B cell (primary cell): ENCODE measurements around the gene CD8A. TPM values are rescaled to one million over a fixed set of nuclear protein-coding genes. Genes with fewer than 3 reads are reported as not detected.

Source experiments
- ATAC-seq: fragments of 200-7000 bp; cut with Tn5 transposase; one replicate; pipeline ENCODE4 v1.10.0; 2021; ENCODE audit warnings: low read depth, mild to moderate bottlenecking, moderate number of reproducible peaks, moderate library complexity
- CTCF ChIA-PET: fragments of 350-600 bp; sonication (Branson Sonifier 250); formaldehyde crosslinking; loops from one replicate; lab custom pipeline; 2021; ENCODE audit warnings: antibody characterized with exemption, inconsistent platforms; lab: Charles Lee
- POLR2A ChIA-PET: fragments of 350-600 bp; sonication (Branson Sonifier 250); formaldehyde crosslinking; loops from one replicate; lab custom pipeline; 2021; ENCODE audit warnings: antibody characterized with exemption; lab: Charles Lee
- DNase-seq: peaks from one replicate; pipeline ENCODE4 v3.0.0; 2013
- H2AFZ ChIP-seq: 2 replicates; pipeline ENCODE4 v1.6.1; 2012; ENCODE audit warnings: mild to moderate bottlenecking, low read depth, low read length; ENCODE audit not compliant: insufficient read depth, poor library complexity, severe bottlenecking
- H3K27ac ChIP-seq, 2 donors: 1 replicate in 1 of 2; 2 replicates in 1 of 2; pipeline ENCODE4 v1.5.1; 2012 to 2013; ENCODE audit warnings: low read length in 2 of 2, mild to moderate bottlenecking in 2 of 2, moderate library complexity in 1 of 2
- H3K27me3 ChIP-seq, 4 experiments: fragments of 200-600 bp in 1 of 4; sonication (generic) in 1 of 4; replicated peaks in 1 of 4; 1 replicate in 2 of 4; 2 replicates in 2 of 4; pipeline versions ENCODE4 v1.6.1 to v1.7.0; 2013 to 2016; ENCODE audit warnings: low read length in 3 of 4, mild to moderate bottlenecking in 2 of 4, mixed read lengths in 1 of 4, moderate library complexity in 1 of 4; ENCODE audit not compliant: insufficient read depth in 4 of 4, control insufficient read depth in 3 of 4; ENCODE audit errors: control extremely low read depth in 1 of 4
- H3K36me3 ChIP-seq, 2 experiments: replicated peaks in 1 of 2; 1 replicate in 1 of 2; 2 replicates in 1 of 2; pipeline versions ENCODE4 v1.6.1 to v1.7.1; 2013; ENCODE audit warnings: low read length in 1 of 2; ENCODE audit not compliant: insufficient read depth in 2 of 2, control insufficient read depth in 1 of 2; ENCODE audit errors: control extremely low read depth in 1 of 2, extremely low read depth in 1 of 2
- H3K4me1 ChIP-seq, 2 donors: fragments of 200-600 bp in 1 of 2; sonication (generic) in 1 of 2; 1 replicate in 1 of 2; 2 replicates in 1 of 2; pipeline versions ENCODE4 v1.5.1 to v1.6.1; 2013 to 2017; ENCODE audit warnings: low read length in 2 of 2; ENCODE audit not compliant: control insufficient read depth in 2 of 2, insufficient read depth in 2 of 2
- H3K4me2 ChIP-seq: replicated peaks from 2 replicates; pipeline ENCODE3; 2012; ENCODE audit warnings: mild to moderate bottlenecking, low read depth, low read length; ENCODE audit not compliant: poor library complexity, severe bottlenecking
- H3K4me3 ChIP-seq, 5 experiments: fragments of 200-600 bp in 1 of 5; sonication (generic) in 1 of 5; 1 replicate in 3 of 5; 2 replicates in 2 of 5; pipeline versions ENCODE4 v1.5.1 to v1.7.0; 2011 to 2016; ENCODE audit warnings: low read length in 4 of 5, mild to moderate bottlenecking in 4 of 5, low read depth in 2 of 5, control low read depth in 1 of 5, moderate library complexity in 1 of 5; ENCODE audit not compliant: insufficient read depth in 1 of 5; ENCODE audit errors: control extremely low read depth in 1 of 5, extremely low read depth in 1 of 5
- H3K79me2 ChIP-seq: fragments of 200-600 bp; sonication (generic); one replicate; pipeline ENCODE4 v1.6.0; 2016; ENCODE audit warnings: low read length; ENCODE audit not compliant: control insufficient read depth, insufficient read depth
- H3K9ac ChIP-seq: fragments of 200-600 bp; sonication (generic); 2 replicates; pipeline ENCODE4 v1.6.1; 2017; ENCODE audit warnings: mild to moderate bottlenecking, low read length, moderate library complexity
- H3K9me3 ChIP-seq, 3 donors: one replicate each; pipeline versions ENCODE4 v1.6.1 to v1.7.1; 2013; ENCODE audit warnings: low read length in 2 of 3; ENCODE audit not compliant: control insufficient read depth in 2 of 3, insufficient read depth in 1 of 3; ENCODE audit errors: control extremely low read depth in 1 of 3
- H4K20me1 ChIP-seq: 2 replicates; pipeline ENCODE4 v1.6.0; 2012; ENCODE audit warnings: mild to moderate bottlenecking, low read length; ENCODE audit not compliant: insufficient read depth, control insufficient read depth, poor library complexity, severe bottlenecking
- H3K27ac Mint-ChIP-seq: one replicate; pipeline ENCODE4 v1.8.0; 2021; ENCODE audit warnings: mixed read lengths
- H3K27me3 Mint-ChIP-seq: one replicate; pipeline ENCODE4 v1.8.0; 2021; ENCODE audit warnings: mixed read lengths
- H3K4me1 Mint-ChIP-seq: one replicate; pipeline ENCODE4 v1.8.0; 2021; ENCODE audit warnings: mixed read lengths
- H3K4me3 Mint-ChIP-seq: one replicate; pipeline ENCODE4 v1.8.0; 2021; ENCODE audit warnings: mixed read lengths
- H3K9me3 Mint-ChIP-seq: one replicate; pipeline ENCODE4 v1.8.0; 2022; ENCODE audit warnings: mixed read lengths; ENCODE audit not compliant: insufficient read depth
- EZH2 ChIP-seq: IDR thresholded peaks from 2 replicates; pipeline ENCODE4 v1.6.1; 2012; ENCODE audit warnings: borderline replicate concordance, low read depth, mild to moderate bottlenecking, moderate library complexity, low read length; ENCODE audit not compliant: insufficient read depth, poor library complexity, severe bottlenecking
- WGBS: methylation state at CpG from one replicate; pipeline ENCODE4 v1.1.5; 2013; ENCODE audit warnings: missing lambda C conversion rate; ENCODE audit not compliant: insufficient coverage; 5-methylcytosine and 5-hydroxymethylcytosine counted together
- intact Hi-C: fragments of 100-400 bp; cut with micrococcal nuclease; formaldehyde crosslinking; loops from one replicate; pipeline ENCODE4 v1.10.0; 2022
- polyA plus RNA-seq: library from polyadenylated mRNA; depleted of rRNA; stranded (reverse); fragments of >200 nt; gene quantifications from 2 replicates; pipeline ENCODE4 v1.2.3, GENCODE V29; 2012
- total RNA-seq, 2 donors: library from RNA; stranded (reverse); fragments of 120-200 nt in 1 of 2; gene quantifications; 1 replicate in 1 of 2; 2 replicates in 1 of 2; pipeline versions ENCODE4 v1.2.3 to v1.2.4, GENCODE V29; 2013 to 2022
- TF ChIP-seq, protein P1 (sequence below): fragments of 200-600 bp; IDR thresholded peaks from one replicate; pipeline ENCODE4 v1.8.0; 2022; ENCODE audit warnings: antibody characterized with exemption, mild to moderate bottlenecking

CD8A gene
- total and polyA plus RNA-seq, 2 donors (not counting 1 experiment from before 2014, with no cell fraction given): 0.49 to 0.76 TPM

DNA sequence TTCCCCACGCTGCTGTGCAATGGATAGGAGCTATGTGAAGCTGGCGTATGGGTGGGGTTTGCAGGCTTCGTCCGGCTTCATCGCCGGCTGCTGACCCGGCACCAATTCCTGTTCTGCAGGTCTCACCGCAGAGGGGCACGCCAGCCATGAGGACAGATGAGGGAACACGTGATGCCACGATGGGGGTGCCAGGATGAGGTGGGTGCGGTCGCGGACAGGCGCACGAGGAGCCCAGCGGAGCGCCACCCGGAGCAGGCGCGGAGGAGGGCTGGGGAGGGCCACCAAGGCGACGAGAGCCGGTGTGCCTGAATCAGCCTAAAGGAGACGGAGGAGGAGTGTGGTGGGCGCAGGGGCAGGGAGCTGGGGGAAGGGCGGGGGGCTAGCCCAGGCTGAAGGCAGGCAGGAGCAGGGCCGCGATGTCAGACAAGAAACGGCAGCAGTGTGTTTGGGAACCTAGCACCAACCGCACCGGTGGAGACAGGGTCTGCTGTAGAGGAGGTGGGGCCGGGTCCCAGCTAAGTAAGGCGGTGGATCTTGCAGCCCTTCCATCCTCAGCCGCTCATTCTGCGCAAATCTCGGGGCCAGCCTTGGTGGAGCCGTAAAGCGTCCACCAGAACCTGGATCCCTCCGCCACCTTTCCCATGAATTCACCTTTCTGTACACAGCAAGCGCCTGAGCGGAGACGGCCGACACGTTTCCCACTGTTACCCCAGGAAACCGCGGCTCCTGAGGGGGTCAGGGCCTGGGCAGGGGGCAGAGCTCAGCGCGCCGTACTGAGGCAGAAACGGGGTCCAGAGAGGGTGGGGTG, 17.0 kb upstream of the CD8A start:
- peaks cover 44% of the 10 kb centered on the region for H3K27me3 Mint-ChIP-seq
- H3K9ac ChIP-seq: peak overlapping the region; percentile 49
- no peak overlapping the region for H3K27ac Mint-ChIP-seq
- peak; percentile 58 for DNase-seq
- peaks cover 27 to 30% of the 10 kb centered on the region in 2 donors for H3K4me1 ChIP-seq
- H3K4me2 ChIP-seq: peak overlapping the region; percentile 91
- TF ChIP-seq EZH2: no peak
- TF ChIP-seq, protein P1, sequence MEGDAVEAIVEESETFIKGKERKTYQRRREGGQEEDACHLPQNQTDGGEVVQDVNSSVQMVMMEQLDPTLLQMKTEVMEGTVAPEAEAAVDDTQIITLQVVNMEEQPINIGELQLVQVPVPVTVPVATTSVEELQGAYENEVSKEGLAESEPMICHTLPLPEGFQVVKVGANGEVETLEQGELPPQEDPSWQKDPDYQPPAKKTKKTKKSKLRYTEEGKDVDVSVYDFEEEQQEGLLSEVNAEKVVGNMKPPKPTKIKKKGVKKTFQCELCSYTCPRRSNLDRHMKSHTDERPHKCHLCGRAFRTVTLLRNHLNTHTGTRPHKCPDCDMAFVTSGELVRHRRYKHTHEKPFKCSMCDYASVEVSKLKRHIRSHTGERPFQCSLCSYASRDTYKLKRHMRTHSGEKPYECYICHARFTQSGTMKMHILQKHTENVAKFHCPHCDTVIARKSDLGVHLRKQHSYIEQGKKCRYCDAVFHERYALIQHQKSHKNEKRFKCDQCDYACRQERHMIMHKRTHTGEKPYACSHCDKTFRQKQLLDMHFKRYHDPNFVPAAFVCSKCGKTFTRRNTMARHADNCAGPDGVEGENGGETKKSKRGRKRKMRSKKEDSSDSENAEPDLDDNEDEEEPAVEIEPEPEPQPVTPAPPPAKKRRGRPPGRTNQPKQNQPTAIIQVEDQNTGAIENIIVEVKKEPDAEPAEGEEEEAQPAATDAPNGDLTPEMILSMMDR: no peak
- peak overlapping the region; percentile 7 to 63 (median 46) for H3K4me3 ChIP-seq
- peaks cover 0 to 41% (median 21%) of the 10 kb centered on the region in 4 experiments for H3K27me3 ChIP-seq
- peak overlapping the region; percentile 85 for H2AFZ ChIP-seq
- under 1% methylated on average over 51 of the region's 51 CpGs for WGBS
- peak; percentile 31 for ATAC-seq
- H3K79me2 ChIP-seq: no peaks in the 10 kb centered on the region
- intact Hi-C loops: no loop called here
- ChIA-PET CTCF (interaction anchor here (1.6 to 2.2 kb wide), 3 partner anchors 16 to 43 kb away, joined by 5 to 7 read pairs (median 7); partner anchors contain the start of gene CD8A), POLR2A (interaction anchor here (0.6 kb wide), 1 partner anchor 8 kb away, joined by 5 read pairs; no protein-coding TSS in a partner anchor)
- peak overlapping the region; percentile 95 for H3K4me3 Mint-ChIP-seq
- peaks cover 0 to 6% (median 0%) of the 10 kb centered on the region in 3 donors for H3K9me3 ChIP-seq
- H3K36me3 ChIP-seq: no peaks in the 10 kb centered on the region
- no peaks in the 10 kb centered on the region for H3K9me3 Mint-ChIP-seq
- peaks cover 23% of the 10 kb centered on the region for H3K4me1 Mint-ChIP-seq
- no peaks in the 10 kb centered on the region for H4K20me1 ChIP-seq
- no peak overlapping the region for H3K27ac ChIP-seq

- TF ChIP-seq, protein P1: no peak
- no peak for TF ChIP-seq EZH2
- Histone ChIP-seq H3K27me3 (peaks cover 0 to 41% (median 21%) of the 10 kb centered on the region in 4 experiments), H3K4me2 (peak overlapping the region; percentile 91), H4K20me1 (no peaks in the 10 kb centered on the region), H3K4me1 (peaks cover 27 to 30% of the 10 kb centered on the region in 2 donors), H3K79me2 (no peaks in the 10 kb centered on the region), H3K27ac (no peak overlapping the region), H3K36me3 (no peaks in the 10 kb centered on the region), H2AFZ (peak overlapping the region; percentile 85), H3K4me3 (peak overlapping the region in 4 of 5 experiments; percentile 15 to 63 (median 48)), H3K9me3 (peaks cover 0 to 6% (median 0%) of the 10 kb centered on the region in 3 donors), H3K9ac (peak overlapping the region; percentile 49)
- ATAC-seq (no peak), DNase-seq (no peak)
- POLR2A ChIA-PET: no interaction called here
- H3K4me3 Mint-ChIP-seq: peak overlapping the region; percentile 95
- 0% methylated on average over 2 of the region's 11 CpGs for WGBS
- no peaks in the 10 kb centered on the region for H3K9me3 Mint-ChIP-seq
- CTCF ChIA-PET: interaction anchor here (0.6 to 2.2 kb wide), 4 partner anchors 16 to 343 kb away, joined by 3 to 7 read pairs (median 6); partner anchors contain the start of gene CD8A
- H3K4me1 Mint-ChIP-seq: peaks cover 23% of the 10 kb centered on the region
- intact Hi-C loops: no loop called here
- H3K27me3 Mint-ChIP-seq: peaks cover 44% of the 10 kb centered on the region
- H3K27ac Mint-ChIP-seq: no peak overlapping the region
These were observed 16.4 kb upstream of the CD8A start for GRCh38 chr2:86807133-86807467.
